HG02973 (cell line): ENCODE data around the gene ACAA1.
"Not testable (repeated sequence)": the region's sequence is repeated elsewhere in the genome, so short reads cannot be mapped to it uniquely, and the experiment has no call there.

ENCODE experiments used
- ATAC-seq: cut with Tn5 transposase; IDR thresholded peaks from one replicate; pipeline ENCODE4 v1.9.1; 2021; ENCODE audit warnings: moderate library complexity; ENCODE audit not compliant: unreplicated experiment

Gene ACAA1, protein sequence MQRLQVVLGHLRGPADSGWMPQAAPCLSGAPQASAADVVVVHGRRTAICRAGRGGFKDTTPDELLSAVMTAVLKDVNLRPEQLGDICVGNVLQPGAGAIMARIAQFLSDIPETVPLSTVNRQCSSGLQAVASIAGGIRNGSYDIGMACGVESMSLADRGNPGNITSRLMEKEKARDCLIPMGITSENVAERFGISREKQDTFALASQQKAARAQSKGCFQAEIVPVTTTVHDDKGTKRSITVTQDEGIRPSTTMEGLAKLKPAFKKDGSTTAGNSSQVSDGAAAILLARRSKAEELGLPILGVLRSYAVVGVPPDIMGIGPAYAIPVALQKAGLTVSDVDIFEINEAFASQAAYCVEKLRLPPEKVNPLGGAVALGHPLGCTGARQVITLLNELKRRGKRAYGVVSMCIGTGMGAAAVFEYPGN

GRCh38 chr3:38136777-38137614 lies at the start of gene ACAA1:
ACAA1 (minus strand) TSS chr3:38137127; CDS start chr3:38137035, 92 bp downstream.
- peak; percentile 87 for ATAC-seq

DNA sequence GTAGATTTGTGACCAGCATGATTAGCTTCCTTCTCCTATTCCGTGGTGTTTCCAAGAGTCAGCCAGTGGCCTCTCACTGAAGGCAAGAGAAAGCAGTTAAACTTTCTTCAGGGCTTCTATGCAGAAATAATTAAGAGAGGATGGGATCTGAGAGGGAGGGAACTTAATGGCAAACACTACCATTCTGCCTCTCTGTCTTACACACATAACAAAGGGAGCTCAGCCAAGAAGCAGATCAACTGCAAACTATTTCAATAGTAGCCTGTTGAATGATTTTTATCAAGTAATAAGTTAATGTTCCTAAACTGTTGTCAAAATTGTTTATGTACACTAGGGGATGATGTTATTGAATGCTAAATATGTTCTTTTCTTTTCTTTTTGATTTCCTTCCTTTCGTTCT lies 40.3 kb upstream of the ACAA1 start:
- no peak for ATAC-seq

DNA sequence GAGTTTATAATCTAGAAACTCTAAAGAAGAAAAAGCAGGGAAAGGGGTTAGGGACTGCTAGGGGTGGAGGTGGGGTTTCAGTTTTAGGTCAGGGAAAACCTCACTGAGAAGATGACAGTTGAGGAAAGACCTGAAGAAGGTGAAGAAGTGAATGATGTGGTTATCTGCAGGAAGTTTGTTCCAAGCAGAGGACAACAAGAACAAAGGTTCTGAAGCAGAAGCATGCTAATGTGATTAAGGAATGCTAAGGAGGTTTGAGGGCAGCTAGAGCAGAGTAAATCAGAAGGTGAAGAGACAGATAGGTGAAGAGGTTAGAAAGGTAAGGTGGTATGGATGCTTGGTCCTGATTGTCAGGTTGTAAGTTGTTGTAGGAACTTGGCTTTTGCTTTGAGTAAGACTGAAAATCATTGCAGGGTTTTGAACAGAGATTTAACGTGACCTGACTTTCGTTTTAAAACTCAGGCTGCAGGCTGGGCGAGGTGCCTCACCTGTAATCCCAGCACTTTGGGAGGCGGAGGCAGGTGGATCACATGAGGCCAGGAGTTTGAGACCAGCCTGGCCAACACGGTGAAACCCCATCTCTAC lies 37.0 kb upstream of the ACAA1 start:
- ATAC-seq = no peak

DNA sequence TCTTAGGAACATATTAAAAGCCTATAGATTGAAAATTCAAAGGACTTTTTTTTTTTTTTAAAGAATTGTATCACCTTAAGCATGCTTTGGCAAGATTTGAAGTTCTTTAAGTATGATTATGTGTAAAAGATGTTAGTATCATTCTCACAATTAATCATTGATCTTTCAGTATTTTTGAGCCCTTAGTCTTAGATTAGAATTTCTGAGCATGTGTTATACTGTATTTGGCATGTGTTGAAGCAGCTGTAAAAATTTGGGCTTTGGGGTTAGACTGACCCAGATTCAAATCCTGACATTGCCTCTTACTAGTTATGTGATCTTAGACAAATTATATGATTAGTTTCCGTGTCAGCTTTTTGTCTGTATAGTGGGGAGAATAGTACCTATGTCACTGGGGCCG lies 34.7 kb upstream of the ACAA1 start:
- no peak for ATAC-seq

- ATAC-seq = no peak
Measured at GRCh38 chr3:38170722-38171121, 33.8 kb upstream of the ACAA1 start.

DNA sequence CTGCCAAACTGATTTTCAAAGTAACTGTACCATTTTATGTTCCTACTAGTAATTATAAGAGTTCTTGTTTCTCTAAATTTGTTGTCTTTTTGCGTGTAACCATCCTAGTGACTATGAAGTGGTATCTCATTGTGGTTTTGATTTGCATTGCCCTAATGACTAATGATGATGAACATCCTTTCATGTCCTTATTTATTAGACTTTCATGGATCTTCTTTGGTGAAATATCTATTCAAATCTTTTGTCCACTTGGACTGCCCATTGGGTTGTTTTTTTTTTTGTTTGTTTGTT lies 32.0 kb upstream of the ACAA1 start:
- ATAC-seq = no peak

DNA sequence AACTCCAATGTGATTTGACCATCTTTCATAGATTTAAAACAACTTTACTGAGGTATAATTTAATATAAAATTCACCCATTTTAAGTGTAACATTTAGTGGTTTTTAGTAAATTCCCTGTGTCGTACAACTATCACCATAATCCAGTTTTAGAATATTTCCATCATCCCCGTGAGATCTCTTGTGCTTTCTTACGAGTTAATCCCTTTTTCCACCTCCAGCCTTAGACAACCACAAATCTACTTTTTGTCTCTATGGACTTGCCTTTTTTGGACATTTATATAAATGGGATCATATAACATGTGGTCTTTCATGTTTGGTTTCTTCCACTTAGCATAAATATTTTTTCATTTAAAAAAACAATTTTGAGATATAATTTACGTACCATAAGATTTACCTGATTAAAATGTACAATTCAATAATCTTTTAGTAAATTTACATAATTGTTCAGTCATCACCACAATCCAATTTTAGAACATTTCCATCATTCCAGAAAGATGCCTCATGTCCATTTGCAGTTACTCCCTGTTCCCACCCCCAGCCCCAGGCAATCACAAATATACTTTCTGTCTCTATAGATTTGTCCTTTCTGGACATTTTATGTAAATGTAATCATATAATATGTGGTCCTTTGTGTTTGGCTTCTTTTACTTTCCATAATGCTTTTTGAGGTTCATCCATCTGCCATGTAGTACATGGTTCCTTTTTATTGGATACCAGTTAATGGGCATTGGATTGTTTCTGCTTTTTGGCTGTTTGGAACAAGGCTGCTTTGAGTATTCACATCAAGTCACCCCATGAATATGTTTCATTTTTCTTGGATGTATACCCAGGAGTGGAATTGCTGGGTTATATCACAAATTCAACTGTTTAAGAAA lies 31.5 kb upstream of the ACAA1 start:
- ATAC-seq = no peak

GRCh38 chr3:38167591-38167990 lies 30.7 kb upstream of the ACAA1 start:
- no peak for ATAC-seq

- peak; percentile 1 for ATAC-seq
Measured at GRCh38 chr3:38165722-38166387, 28.9 kb upstream of the ACAA1 start.

- ATAC-seq = peak; percentile 89
Measured at GRCh38 chr3:38164952-38165721, 28.2 kb upstream of the ACAA1 start, which contains the start of gene OXSR1. OXSR1 (plus strand) TSS chr3:38165537; CDS start chr3:38165877, 340 bp downstream.

DNA sequence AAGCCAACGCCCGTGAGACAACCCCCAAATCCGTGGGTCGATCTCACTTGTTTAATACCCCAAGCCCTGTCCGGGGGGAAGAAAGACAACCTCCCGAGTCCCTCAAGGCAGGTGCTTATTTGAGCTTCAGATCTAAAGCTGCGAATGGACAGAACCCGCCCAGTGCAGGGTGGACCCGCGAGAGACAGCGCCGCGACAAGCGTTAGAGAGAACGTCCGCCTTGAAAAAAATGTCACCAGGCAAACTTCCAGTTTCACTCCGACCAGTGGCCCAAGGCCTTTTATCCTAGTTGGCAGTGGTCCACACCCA lies 27.7 kb upstream of the ACAA1 start:
- ATAC-seq = peak; percentile 19

DNA sequence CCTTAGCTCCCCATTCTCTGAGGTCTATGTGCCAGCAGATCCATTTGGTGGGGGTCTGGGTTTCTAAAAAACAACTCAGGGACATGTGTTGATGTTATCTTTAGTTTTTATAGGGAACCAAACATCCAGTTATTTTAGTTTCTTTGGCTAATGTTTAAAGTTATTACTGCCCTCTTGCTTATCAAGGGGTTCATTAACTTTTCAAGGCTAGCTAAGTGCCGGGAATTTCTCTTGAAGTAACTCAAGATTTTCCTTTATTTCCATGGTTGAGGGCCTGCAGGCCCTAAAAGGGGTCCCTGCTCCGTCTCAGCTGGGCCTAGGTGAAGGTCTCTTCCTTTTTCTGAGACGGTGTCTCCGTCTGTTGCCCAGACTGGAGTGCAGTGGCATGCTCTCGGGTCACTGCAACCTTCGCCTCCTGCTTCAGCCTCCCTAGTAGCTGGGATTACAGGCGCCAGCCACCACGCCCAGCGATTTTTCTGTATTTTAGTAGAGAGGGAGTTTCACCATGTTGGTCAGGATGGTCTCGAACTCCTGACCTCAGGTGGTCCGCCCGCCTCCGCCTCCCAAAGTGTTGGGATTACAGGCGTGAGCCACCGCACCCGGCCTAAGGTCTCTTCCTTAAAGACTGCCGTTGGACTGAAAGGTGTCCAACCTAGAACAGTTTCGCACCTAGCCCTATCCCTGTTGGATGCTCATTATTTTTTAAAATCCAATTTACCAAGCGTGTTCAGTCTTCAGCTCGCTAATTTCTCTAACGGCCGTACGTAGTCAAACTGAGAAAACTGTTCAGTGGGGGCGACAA lies 27.1 kb upstream of the ACAA1 start:
- ATAC-seq = no peak

DNA sequence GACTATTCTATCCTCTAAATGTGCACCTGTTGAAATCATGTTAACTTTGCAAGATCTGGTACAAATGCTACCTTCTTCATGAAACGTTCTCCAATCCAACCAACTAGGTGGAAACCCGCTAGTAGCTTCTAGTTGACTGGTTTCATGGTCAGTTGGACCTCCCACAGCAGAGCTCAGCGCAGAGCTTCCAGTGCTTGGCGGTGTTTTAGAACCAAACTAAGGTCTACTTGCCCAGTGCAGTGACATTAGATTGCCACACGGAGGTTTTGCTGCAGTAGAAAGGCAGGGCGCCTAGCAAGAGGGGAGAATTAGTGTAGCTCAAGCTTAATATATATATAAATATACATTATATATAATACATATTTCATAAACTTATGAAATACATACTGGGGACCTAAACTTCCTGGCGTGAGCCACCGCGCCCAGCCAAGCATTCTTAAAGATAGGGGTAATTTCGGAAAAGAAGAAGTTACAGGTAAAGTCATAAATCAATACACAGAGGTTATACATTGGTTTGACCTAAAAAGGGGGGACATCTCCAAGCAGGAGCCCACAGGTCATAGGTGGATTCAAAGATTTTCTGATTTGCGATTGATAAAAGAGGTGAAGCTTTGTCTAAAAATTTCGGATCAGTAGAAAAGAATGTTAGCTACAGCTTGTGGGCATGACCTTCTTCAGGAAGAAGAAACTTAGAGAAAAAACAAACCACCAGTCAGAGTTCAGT lies 26.4 kb upstream of the ACAA1 start:
- ATAC-seq = no peak

GRCh38 chr3:38160704-38161103 lies 23.8 kb upstream of the ACAA1 start:
- ATAC-seq = not testable (repeated sequence)

- no peak for ATAC-seq
Measured at GRCh38 chr3:38158472-38158871, 21.5 kb upstream of the ACAA1 start.

- ATAC-seq = no peak
Measured at GRCh38 chr3:38157595-38157994, 20.7 kb upstream of the ACAA1 start.

GRCh38 chr3:38157117-38157516 lies 20.2 kb upstream of the ACAA1 start:
- ATAC-seq = no peak

GRCh38 chr3:38155825-38156224 lies 18.9 kb upstream of the ACAA1 start:
- ATAC-seq = no peak
